Activated naive CD8-positive, alpha-beta T cell treated with anti-CD3 and anti-CD28 coated beads for 36 hours (primary cell): ENCODE data around the gene DMXL2. TPM values are rescaled to one million over a fixed set of nuclear protein-coding genes. Genes with fewer than 3 reads are reported as not detected.

Source experiments
- DNase-seq: peaks from one replicate; pipeline ENCODE4 v3.0.0; 2021
- H3K27ac Mint-ChIP-seq: one replicate; pipeline ENCODE4 v1.8.0; 2022; ENCODE audit warnings: mild to moderate bottlenecking, moderate library complexity, mixed read lengths
- H3K27me3 Mint-ChIP-seq: one replicate; pipeline ENCODE4 v1.8.0; 2022; ENCODE audit warnings: mild to moderate bottlenecking, mixed read lengths
- H3K36me3 Mint-ChIP-seq: one replicate; pipeline ENCODE4 v1.8.0; 2021; ENCODE audit warnings: mild to moderate bottlenecking, mixed read lengths
- H3K4me1 Mint-ChIP-seq: one replicate; pipeline ENCODE4 v1.8.0; 2021; ENCODE audit warnings: mixed read lengths
- H3K4me3 Mint-ChIP-seq: one replicate; pipeline ENCODE4 v1.8.0; 2022; ENCODE audit warnings: mild to moderate bottlenecking, moderate library complexity, mixed read lengths
- H3K9me3 Mint-ChIP-seq: one replicate; pipeline ENCODE4 v1.8.0; 2022; ENCODE audit warnings: mixed read lengths
- total RNA-seq, 2 experiments: library from RNA; stranded (reverse); gene quantifications; one replicate each; pipeline ENCODE4 v1.2.3, GENCODE V29; 2021

DMXL2 gene
- total RNA-seq, 2 experiments from 2014 or later = 5.7 to 7.2 TPM

DNA sequence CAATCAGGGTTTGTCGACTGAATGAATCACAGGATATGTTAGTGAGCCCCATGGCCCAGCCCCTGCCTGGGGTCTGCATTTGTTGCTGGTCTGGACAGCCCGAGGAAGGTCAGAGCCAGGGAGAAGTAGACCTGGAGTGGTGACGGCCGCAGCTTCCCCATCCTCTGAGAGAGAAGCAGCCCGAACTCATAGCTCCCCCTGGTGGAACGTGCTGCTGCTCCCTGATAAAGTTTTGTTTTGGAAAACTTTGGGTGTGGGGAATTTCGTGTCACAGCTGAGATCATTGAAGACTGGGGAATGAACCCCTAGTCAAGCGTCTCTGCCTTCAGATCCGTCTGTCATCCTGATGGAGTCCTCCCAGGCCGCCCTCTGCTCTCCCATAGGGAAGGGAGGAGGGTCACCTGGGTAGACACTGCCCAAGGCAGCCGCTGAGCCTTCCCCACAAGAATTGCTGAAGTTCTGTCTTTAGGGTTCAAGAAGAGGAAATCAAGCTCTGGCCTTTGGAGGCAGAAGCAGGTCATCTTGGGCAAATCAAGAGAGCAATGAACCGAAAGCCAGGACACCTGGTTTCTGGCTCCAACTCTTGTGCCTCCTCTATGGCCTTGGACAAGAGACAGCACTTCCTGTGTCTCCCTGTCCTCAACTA, 220.6 kb downstream of the DMXL2 start:
- Mint-ChIP-seq H3K9me3 (no peaks in the 10 kb centered on the region), H3K36me3 (no peaks in the 10 kb centered on the region), H3K4me1 (no peaks in the 10 kb centered on the region), H3K4me3 (no peak overlapping the region), H3K27me3 (peaks cover 25% of the 10 kb centered on the region), H3K27ac (no peak overlapping the region)
- no peak for DNase-seq

DNA sequence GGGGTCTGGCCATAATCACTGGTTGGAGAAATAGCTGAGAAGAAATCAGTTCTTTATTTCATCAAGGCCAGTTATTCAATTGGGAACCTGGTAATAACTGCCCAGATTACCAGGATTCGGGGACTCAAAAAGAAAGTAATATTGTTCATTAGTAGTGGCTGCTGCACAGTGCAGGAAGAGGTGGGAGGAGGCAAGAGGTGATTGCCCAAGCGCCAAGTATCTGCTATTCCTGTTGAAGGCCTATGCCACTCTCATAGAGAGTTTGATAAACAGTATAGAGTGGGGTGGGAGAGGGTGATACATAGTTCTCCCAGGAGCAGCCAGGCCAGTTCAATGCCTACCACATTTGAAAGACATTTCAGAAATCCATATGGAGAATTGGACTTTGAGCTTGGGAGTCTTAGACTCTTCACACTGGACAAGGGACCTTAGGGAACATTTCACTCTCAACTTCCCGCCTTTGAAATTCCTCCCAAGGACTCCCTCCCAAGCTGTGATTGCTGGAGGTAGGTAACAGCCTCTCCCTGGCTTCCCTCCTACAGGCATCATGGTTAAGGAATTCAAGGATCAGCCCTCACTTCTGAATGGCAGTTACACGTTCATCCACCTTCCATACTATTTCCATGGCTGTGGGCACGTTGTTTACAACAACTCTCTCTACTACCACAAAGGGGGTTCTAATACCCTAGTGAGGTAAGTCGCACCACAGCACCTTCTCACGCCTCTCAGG, 221.4 kb downstream of the DMXL2 start:
- Mint-ChIP-seq H3K36me3 (no peaks in the 10 kb centered on the region), H3K4me1 (no peaks in the 10 kb centered on the region), H3K27ac (no peak overlapping the region), H3K9me3 (no peaks in the 10 kb centered on the region), H3K27me3 (peaks cover 25% of the 10 kb centered on the region), H3K4me3 (no peak overlapping the region)
- DNase-seq = no peak

DNA sequence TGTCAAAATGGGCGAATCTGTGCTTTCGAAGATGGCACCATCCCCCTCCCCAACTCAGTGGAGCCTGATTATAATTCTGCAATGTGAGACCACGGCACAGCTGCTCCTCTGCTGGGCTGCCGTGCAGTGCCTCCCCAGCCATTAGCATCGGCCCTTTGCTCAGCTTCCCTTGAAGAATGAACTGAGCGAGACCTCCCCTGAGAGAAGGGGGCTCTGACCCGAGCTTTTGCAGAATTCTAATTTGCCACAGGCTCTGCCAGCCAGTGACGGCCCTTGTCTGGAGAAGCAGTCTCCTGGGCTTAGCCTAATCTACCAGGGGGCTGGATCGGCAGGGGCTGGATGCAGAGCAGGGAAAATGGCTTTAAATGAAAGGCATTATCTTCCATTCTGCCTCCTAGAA, 223.9 kb downstream of the DMXL2 start:
- H3K4me1 Mint-ChIP-seq = no peaks in the 10 kb centered on the region
- no peak for DNase-seq
- H3K27ac Mint-ChIP-seq = no peak overlapping the region
- H3K4me3 Mint-ChIP-seq = no peak overlapping the region
- peaks cover 4% of the 10 kb centered on the region for H3K27me3 Mint-ChIP-seq
- H3K36me3 Mint-ChIP-seq = no peaks in the 10 kb centered on the region
- no peaks in the 10 kb centered on the region for H3K9me3 Mint-ChIP-seq

Other genes with a start within 250 kb of the DMXL2 start
- not detected for gene SCG3, start 58.7 kb upstream of the DMXL2 start, total RNA-seq
- 10 to 100 TPM; 23.5 to 24.2 TPM for gene LYSMD2, start 114.9 kb upstream of the DMXL2 start, total RNA-seq
- gene TMOD2, start 128.8 kb upstream of the DMXL2 start, total RNA-seq = 1 to 10 TPM; 4.2 to 4.8 TPM
- gene TMOD3, start 206.9 kb upstream of the DMXL2 start, total RNA-seq = 10 to 100 TPM; 45.9 to 48.9 TPM